GDM1 (cell line): Measurements from ENCODE around the gene NRP1.

ENCODE experiments used
- DNase-seq: peaks from one replicate; lab custom pipeline; 2025; lab: John Stamatoyannopoulos, UW

Gene NRP1

GRCh38 chr10:33183655-33184054 is 150.8 kb downstream of the NRP1 start:
- no peak for DNase-seq

DNA sequence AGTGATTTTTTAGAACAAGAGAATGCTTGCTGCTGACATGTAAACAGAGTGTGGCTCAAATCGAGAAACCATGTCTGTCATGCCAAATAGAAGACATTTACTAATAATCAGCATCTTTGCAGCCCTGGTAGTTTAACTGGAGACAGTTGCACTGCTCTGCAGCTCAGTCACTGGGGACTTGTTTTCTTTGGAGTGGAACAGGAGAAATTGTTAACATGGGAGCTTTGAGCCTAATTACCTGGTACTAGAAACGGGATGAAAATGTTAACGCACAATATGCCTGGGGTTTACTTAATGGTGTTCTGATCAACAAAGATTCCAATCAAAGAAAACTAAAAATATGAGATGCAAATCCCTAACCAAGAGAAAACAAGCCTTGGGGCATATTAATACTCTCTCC is 153.5 kb downstream of the NRP1 start:
- DNase-seq: no peak

DNA sequence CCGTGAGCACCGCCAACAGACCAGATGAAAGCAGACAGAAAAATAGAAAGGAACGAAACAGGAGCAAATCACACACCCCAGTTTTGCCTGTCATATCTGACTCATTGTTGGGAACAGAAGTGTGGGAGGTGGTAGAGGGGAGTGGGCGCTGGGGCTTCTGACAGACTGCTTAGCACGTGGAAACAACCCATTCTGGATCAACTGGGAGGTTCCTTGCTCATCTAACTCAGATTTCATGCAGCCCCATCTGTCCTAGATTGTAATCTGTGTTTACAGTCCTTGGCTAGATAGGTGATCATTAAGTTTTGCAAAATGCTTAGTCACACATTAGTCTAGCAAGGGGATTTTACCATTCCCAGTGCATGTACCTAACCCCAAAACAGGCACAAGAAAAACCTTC is 154.1 kb downstream of the NRP1 start:
- no peak for DNase-seq

GRCh38 chr10:33179067-33179466 is 155.4 kb downstream of the NRP1 start:
- no peak for DNase-seq

- no peak for DNase-seq
Measured at GRCh38 chr10:33178026-33178755, 156.3 kb downstream of the NRP1 start.

GRCh38 chr10:33176688-33177087 is 157.8 kb downstream of the NRP1 start:
- no peak for DNase-seq

GRCh38 chr10:33174674-33175434 is 159.6 kb downstream of the NRP1 start:
- no peak for DNase-seq

DNA sequence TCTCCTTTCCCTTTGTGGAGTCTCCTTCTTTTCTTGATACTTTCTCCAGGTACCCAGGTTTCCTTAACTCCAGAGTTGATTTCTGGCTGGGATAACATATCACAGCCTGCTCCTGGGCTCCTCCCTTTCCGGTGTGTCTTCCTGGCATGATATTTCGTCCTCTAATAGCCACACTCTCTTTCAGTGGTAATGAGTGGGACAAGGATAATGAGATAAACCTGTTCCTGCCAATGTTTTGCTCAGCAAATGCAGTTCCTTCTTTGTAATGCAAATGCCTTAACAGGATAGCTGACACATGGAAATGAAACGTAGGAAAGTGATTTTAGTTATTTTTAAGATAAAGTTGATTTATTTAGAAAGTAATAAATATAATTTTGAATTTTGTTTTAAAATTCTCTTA is 168.6 kb downstream of the NRP1 start:
- no peak for DNase-seq

DNA sequence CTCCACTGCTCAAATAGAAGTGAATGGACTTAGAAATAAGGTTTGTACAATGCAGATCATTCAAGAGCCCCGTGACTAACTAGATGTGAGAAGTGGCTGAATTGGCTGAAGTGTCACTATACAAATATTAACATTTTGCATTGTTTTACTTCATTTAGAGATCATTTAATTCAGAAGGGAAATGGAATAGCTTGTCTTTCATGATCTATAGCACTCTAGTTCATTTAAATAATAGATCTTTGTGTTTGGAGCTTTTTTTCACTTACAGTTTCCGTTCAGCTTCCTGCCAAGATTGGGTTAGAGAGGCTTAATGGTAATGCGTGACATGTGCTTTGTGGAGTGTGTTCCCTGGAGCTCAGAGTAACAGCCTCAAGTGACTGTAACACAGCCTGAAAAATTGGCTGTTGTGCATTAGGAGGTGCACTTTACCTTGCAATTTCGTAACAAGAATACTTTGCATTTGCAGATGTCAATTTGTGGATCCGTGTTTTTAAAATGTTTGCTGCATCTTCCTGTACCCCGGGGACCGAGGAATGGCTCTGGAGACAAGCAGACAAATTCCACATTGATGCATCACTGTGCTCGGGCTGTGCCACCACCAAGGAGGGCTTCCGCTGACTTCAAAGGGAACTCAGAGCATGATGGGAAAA is 170.3 kb downstream of the NRP1 start:
- no peak for DNase-seq

- DNase-seq: no peak
Measured at GRCh38 chr10:33162248-33162575, 172.3 kb downstream of the NRP1 start.

DNA sequence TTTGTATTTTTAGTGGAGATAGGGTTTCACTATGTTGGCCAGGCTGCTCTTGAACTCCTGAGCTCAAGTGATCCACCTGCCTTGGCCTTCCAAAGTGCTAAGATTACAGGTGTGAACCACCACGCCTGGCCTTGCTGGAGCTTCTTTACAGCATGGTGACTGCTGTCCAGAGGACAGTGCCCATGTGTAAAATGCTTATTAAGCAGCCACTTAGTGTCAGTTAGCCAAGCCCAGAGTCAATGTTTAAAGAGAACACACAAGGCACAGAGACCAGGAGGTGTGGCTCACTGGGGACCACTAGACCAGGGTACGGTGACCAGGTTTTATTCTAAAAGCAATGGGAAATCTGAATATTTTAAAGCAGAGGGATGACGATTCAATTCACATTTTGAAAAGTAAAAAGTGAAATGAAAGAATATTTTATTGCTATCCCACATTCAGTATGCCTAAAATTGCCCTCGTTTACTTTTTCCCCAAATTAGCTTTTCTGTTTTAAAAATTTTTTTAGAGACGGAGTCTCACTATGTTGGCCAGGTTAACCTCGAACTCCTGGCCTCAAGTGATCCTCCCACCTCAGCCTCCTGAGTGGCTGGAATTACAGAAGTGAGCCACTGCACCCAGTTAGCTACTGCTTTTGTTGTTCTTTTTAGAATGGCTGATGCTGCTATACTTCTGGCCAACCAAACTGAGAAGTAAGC is 172.8 kb downstream of the NRP1 start:
- no peak for DNase-seq

- DNase-seq: no peak
Measured at GRCh38 chr10:33160151-33160550, 174.3 kb downstream of the NRP1 start.

GRCh38 chr10:33157103-33157502 is 177.4 kb downstream of the NRP1 start:
- DNase-seq: no peak

DNA sequence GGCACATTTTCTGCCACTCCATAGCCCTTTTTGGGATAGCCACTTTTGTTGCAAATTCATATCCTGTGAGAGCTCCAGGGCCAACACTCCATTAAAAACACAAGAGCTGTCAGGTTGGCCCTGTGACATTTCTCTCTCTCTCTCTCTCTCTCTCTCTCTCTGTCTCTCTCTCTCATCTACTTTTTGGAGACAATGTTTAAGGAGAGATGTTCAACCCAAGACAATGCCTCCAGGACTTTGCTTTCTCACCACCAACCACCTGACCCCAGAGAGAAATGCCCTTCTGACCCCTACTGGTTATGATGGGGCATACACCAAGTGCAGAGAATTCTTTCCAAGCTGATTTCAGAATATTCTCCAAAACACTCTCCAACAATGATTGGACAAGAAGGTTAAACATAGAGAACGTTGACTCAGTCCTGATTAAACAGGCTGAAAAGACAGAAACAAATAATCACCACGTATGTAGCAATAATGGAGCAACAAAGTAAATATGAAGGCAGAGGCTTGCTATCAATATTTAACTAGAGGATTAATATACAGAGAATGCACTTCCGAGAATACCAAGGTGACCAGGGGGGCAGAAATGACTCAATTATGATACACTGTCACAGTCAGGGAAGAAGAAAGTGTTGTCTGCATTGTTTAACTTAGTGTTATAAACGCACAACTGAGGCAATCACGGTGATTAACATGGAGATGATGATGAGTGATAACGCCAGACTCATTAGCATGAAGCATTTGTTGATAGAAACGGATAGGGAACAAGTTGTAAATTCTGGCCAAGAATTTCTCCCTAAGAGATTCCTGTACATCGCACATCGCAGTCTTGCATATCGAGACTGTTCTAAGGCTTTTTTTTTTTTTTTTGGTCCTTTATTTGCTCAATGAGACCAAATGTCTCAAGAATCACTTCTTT is 178.5 kb downstream of the NRP1 start:
- no peak for DNase-seq

DNA sequence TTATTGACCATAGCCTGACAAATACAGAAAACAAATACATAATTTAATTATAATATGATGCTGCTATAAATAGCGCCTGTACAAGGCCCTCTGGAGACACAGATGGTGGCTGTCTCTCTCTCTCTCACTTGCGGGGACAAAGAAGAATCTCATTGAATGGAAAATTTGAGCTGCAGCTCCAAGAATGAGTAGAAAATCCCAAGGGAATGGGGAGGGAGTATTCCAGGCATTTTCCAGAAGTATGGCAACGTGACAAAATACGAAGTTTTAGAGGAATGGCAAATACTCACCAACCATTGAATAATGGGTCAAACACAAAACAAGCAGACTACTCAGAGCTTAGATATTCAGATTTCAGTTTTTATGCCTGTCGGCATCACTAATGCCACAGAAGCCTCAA is 179.9 kb downstream of the NRP1 start:
- DNase-seq: no peak

- DNase-seq: no peak
Measured at GRCh38 chr10:33153968-33154327, 180.5 kb downstream of the NRP1 start.

DNA sequence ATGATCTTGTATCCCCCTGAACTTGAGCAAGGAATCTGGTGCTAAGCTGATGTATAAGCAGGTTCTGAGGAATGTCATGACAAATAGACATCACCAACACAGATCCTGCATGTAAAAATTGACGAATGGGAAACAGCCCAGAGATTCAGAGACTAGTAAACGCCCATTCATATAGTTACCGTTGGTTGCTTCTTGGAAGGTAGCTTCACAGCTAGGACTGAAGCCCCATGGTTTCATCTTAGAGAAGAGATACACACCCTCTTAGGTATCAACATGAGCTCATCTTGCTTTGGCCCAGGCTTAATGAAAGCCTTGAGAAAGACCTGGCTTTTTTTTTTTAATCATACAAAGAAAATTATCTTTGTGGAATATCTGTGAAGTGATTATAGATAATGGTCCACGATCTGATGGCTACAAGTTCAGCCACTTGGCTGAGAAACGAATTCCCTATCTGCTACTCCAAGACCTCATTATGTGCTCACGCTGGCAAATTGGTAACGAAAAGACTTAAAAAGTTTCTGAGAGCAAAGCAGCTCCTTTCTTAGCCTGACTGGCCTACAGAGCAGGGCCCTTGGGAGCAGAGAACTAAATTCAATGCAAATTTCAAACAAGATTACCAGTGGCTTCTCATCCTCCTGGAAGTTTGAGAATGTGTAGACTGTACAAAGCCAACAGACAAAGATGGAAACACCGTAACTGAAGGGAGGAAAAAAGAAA is 181.1 kb downstream of the NRP1 start:
- no peak for DNase-seq

GRCh38 chr10:33152750-33153149 is 181.7 kb downstream of the NRP1 start:
- DNase-seq: no peak

- DNase-seq: no peak
Measured at GRCh38 chr10:33152146-33152545, 182.3 kb downstream of the NRP1 start.

- DNase-seq: no peak
Measured at GRCh38 chr10:33151344-33151864, 183.1 kb downstream of the NRP1 start.

GRCh38 chr10:33150889-33151288 is 183.6 kb downstream of the NRP1 start:
- DNase-seq: no peak
